Duodenal mucosa (tissue), 2 donors: ENCODE measurements around the gene ZNF227.

Experiments used
- H3K27ac ChIP-seq: one replicate; pipeline ENCODE4 v1.7.0; 2013; ENCODE audit warnings: low read depth, low read length
- H3K27me3 ChIP-seq, 2 donors: one replicate each; pipeline ENCODE4 v1.7.0; 2013; ENCODE audit warnings: low read length in 2 of 2, control low read depth in 1 of 2; ENCODE audit not compliant: insufficient read depth in 2 of 2, control insufficient read depth in 1 of 2
- H3K36me3 ChIP-seq, 2 donors: one replicate each; pipeline ENCODE4 v1.7.0; 2013; ENCODE audit warnings: low read length in 2 of 2, control low read depth in 1 of 2; ENCODE audit not compliant: insufficient read depth in 2 of 2, control insufficient read depth in 1 of 2
- H3K4me1 ChIP-seq, 2 donors: one replicate each; pipeline ENCODE4 v1.7.0; 2013; ENCODE audit warnings: low read length in 2 of 2, control low read depth in 1 of 2; ENCODE audit not compliant: insufficient read depth in 2 of 2, control insufficient read depth in 1 of 2
- H3K4me3 ChIP-seq, 2 donors: one replicate each; pipeline ENCODE4 v1.7.0; 2013; ENCODE audit warnings: low read length in 2 of 2, low read depth in 1 of 2
- H3K9ac ChIP-seq, 2 donors: one replicate each; pipeline ENCODE4 v1.7.0; 2013; ENCODE audit warnings: low read length in 2 of 2, low read depth in 1 of 2
- H3K9me3 ChIP-seq, 2 donors: one replicate each; pipeline ENCODE4 v1.7.0; 2013; ENCODE audit warnings: low read length in 2 of 2, control low read depth in 1 of 2; ENCODE audit not compliant: control insufficient read depth in 1 of 2

ZNF227 gene

GRCh38 chr19:44260695-44261446 lies 48.5 kb downstream of the ZNF227 start:
- H3K9ac ChIP-seq: peak overlapping the region in 1 of 2 donors; percentile 61
- no peaks in the 10 kb centered on the region for H3K27me3 ChIP-seq
- no peaks in the 10 kb centered on the region for H3K4me1 ChIP-seq
- peaks cover 6 to 20% of the 10 kb centered on the region in 2 donors for H3K9me3 ChIP-seq
- H3K4me3 ChIP-seq: peak overlapping the region; percentile 78 to 79
- H3K27ac ChIP-seq: no peak overlapping the region
- H3K36me3 ChIP-seq: no peaks in the 10 kb centered on the region

GRCh38 chr19:44277331-44277730 lies 65.0 kb downstream of the ZNF227 start:
- Histone ChIP-seq H3K9me3 (peaks cover 39 to 58% of the 10 kb centered on the region in 2 donors), H3K27me3 (no peaks in the 10 kb centered on the region)

GRCh38 chr19:44278181-44278690 lies 65.9 kb downstream of the ZNF227 start:
- Histone ChIP-seq H3K4me3 (peak overlapping the region in 1 of 2 donors; percentile 5), H3K36me3 (peaks cover 5 to 9% of the 10 kb centered on the region in 2 donors), H3K9ac (no peak overlapping the region), H3K4me1 (no peaks in the 10 kb centered on the region), H3K27ac (no peak overlapping the region), H3K27me3 (no peaks in the 10 kb centered on the region), H3K9me3 (peaks cover 44 to 61% of the 10 kb centered on the region in 2 donors)

More at GRCh38 chr19:44277331-44277730, 65.0 kb downstream of the ZNF227 start:
- Histone ChIP-seq H3K9ac (no peak overlapping the region), H3K4me3 (no peak overlapping the region), H3K27ac (no peak overlapping the region), H3K4me1 (no peaks in the 10 kb centered on the region), H3K36me3 (peaks cover 5 to 15% of the 10 kb centered on the region in 2 donors)

- H3K27ac ChIP-seq: no peak overlapping the region
- no peak overlapping the region for H3K9ac ChIP-seq
- H3K27me3 ChIP-seq: no peaks in the 10 kb centered on the region
- H3K9me3 ChIP-seq: peaks cover 42 to 45% of the 10 kb centered on the region in 2 donors
- no peak overlapping the region for H3K4me3 ChIP-seq
- no peaks in the 10 kb centered on the region for H3K4me1 ChIP-seq
- H3K36me3 ChIP-seq: no peaks in the 10 kb centered on the region
These were observed 68.6 kb downstream of the ZNF227 start for GRCh38 chr19:44280916-44281315.

- Histone ChIP-seq H3K9me3 (peaks cover 52 to 53% of the 10 kb centered on the region in 2 donors), H3K27ac (no peak overlapping the region), H3K4me3 (no peak overlapping the region), H3K27me3 (no peaks in the 10 kb centered on the region), H3K36me3 (peaks cover 8 to 10% of the 10 kb centered on the region in 2 donors), H3K4me1 (no peaks in the 10 kb centered on the region), H3K9ac (no peak overlapping the region)
These were observed 70.5 kb downstream of the ZNF227 start for GRCh38 chr19:44282846-44283245.

GRCh38 chr19:44284968-44285367 lies 72.6 kb downstream of the ZNF227 start:
- Histone ChIP-seq H3K27ac (no peak overlapping the region), H3K9me3 (peaks cover 57 to 59% of the 10 kb centered on the region in 2 donors)

More at GRCh38 chr19:44284968-44285367, 72.6 kb downstream of the ZNF227 start:
- Histone ChIP-seq H3K9ac (no peak overlapping the region), H3K4me1 (no peaks in the 10 kb centered on the region), H3K27me3 (no peaks in the 10 kb centered on the region), H3K36me3 (peaks cover 29 to 31% of the 10 kb centered on the region in 2 donors), H3K4me3 (peak overlapping the region in 1 of 2 donors; percentile 2)
